Measurements from ENCODE around the gene CASP1. TPM values are rescaled to one million over a fixed set of nuclear protein-coding genes. Genes with fewer than 3 reads are reported as not detected.

Gene CASP1
- total RNA-seq, 1 donor from 2014 or later: 1.9 TPM

DNA sequence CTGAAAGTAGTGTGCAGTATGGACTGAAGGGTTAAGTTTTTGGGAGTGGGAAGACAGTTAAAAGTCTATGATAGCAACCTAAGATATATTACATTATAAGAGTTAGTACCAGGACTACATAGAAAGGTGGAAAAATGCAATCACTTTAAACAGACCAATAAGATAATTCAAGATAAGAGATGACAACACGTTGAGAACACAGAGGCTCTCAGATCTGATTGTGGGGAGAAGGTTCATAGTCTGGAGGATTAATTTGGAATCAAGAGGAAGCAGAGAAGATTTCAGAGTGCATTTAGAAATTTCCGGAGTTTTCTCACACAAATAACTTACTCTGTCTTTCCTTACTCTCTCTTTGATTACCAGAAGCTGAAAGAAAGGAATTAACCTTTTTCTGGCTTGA is 12.4 kb downstream of the CASP1 start:
- FAIRE-seq (no peak), DNase-seq (ENCODE audit: low read depth) (no peak)
- Histone ChIP-seq H3K79me2 (ENCODE audit: insufficient read depth, low read length) (no peaks in the 10 kb centered on the region), H3K36me3 (ENCODE audit: insufficient read depth, low read length) (no peaks in the 10 kb centered on the region), H3K27ac (ENCODE audit: low read depth, low read length) (no peak overlapping the region), H3K9me3 (ENCODE audit: insufficient read depth, low read depth, low read length) (no peaks in the 10 kb centered on the region), H3K4me3 (ENCODE audit: insufficient read depth, low read depth, low read length) (no peak overlapping the region), H3K9ac (ENCODE audit: low read length) (no peak overlapping the region), H2AFZ (ENCODE audit: low read depth, low read length) (no peak overlapping the region), H3K4me2 (ENCODE audit: low read length) (no peak overlapping the region), H3K4me1 (ENCODE audit: insufficient read depth, low read length) (no peaks in the 10 kb centered on the region), H3K27me3 (ENCODE audit: insufficient read depth, low read length) (no peaks in the 10 kb centered on the region), H4K20me1 (ENCODE audit: insufficient read depth, low read length) (no peaks in the 10 kb centered on the region)
- Mint-ChIP-seq H3K27me3 (ENCODE audit: low read depth, unreplicated experiment) (no peaks in the 10 kb centered on the region), H3K36me3 (ENCODE audit: low read depth, unreplicated experiment) (no peaks in the 10 kb centered on the region), H3K9me3 (ENCODE audit: unreplicated experiment) (peaks cover 1% of the 10 kb centered on the region), H3K27ac (ENCODE audit: unreplicated experiment) (no peak overlapping the region), H3K4me3 (ENCODE audit: unreplicated experiment) (no peak overlapping the region), H3K4me1 (ENCODE audit: low read depth, unreplicated experiment) (no peaks in the 10 kb centered on the region)
- TF ChIP-seq CTCF (IDR thresholded peaks at IDR 0.05; ENCODE audit: insufficient read depth, low read depth, low read length) (no peak), EZH2 (IDR thresholded peaks at IDR 0.05; ENCODE audit: insufficient read depth, low read length) (no peak)

- no peaks in the 10 kb centered on the region for H3K79me2 ChIP-seq (ENCODE audit: insufficient read depth, low read length)
- no peak for FAIRE-seq
- H3K27me3 Mint-ChIP-seq (ENCODE audit: low read depth, unreplicated experiment): no peaks in the 10 kb centered on the region
- H3K4me1 ChIP-seq (ENCODE audit: insufficient read depth, low read length): no peaks in the 10 kb centered on the region
- H4K20me1 ChIP-seq (ENCODE audit: insufficient read depth, low read length): no peaks in the 10 kb centered on the region
- H3K4me1 Mint-ChIP-seq (ENCODE audit: low read depth, unreplicated experiment): peaks cover 3% of the 10 kb centered on the region
- TF ChIP-seq EZH2 (IDR thresholded peaks at IDR 0.05; ENCODE audit: insufficient read depth, low read length): no peak
- TF ChIP-seq CTCF (IDR thresholded peaks at IDR 0.05; ENCODE audit: insufficient read depth, low read depth, low read length): no peak
- H3K36me3 Mint-ChIP-seq (ENCODE audit: low read depth, unreplicated experiment): no peaks in the 10 kb centered on the region
- no peaks in the 10 kb centered on the region for H3K36me3 ChIP-seq (ENCODE audit: insufficient read depth, low read length)
- H2AFZ ChIP-seq (ENCODE audit: low read depth, low read length): no peak overlapping the region
- H3K27me3 ChIP-seq (ENCODE audit: insufficient read depth, low read length): no peaks in the 10 kb centered on the region
- no peak overlapping the region for H3K27ac Mint-ChIP-seq (ENCODE audit: unreplicated experiment)
- H3K4me2 ChIP-seq (ENCODE audit: low read length): no peak overlapping the region
- no peak overlapping the region for H3K4me3 ChIP-seq (ENCODE audit: insufficient read depth, low read depth, low read length)
- H3K9me3 ChIP-seq (ENCODE audit: insufficient read depth, low read depth, low read length): no peaks in the 10 kb centered on the region
- no peaks in the 10 kb centered on the region for H3K9me3 Mint-ChIP-seq (ENCODE audit: unreplicated experiment)
- no peak overlapping the region for H3K9ac ChIP-seq (ENCODE audit: low read length)
- H3K27ac ChIP-seq (ENCODE audit: low read depth, low read length): no peak overlapping the region
- DNase-seq (ENCODE audit: low read depth): no peak
- H3K4me3 Mint-ChIP-seq (ENCODE audit: unreplicated experiment): no peak overlapping the region
Observed at GRCh38 chr11:105007463-105007862, 27.5 kb downstream of the CASP1 start.

DNA sequence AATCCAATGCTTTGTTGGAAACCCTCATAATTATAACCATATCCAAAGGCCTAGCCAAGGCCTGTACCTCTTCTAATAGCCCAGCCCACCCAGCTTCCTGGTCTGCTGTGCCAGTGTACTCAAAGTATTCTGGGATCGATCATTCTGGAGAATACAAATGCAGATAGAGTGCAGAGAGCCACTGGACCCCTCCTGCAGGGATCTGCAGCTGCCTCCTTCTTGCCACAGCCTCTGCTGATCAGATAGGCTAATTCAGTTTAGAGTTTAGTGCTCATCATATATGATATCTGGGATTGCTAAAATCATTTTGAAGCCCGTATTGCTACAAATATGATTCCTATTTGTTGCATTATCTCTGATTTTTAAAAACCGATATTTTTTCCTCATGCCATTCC is 29.5 kb downstream of the CASP1 start:
- H3K27ac ChIP-seq (ENCODE audit: low read depth, low read length): no peak overlapping the region
- H3K27ac Mint-ChIP-seq (ENCODE audit: unreplicated experiment): no peak overlapping the region

More for the DNA sequence above, 29.5 kb downstream of the CASP1 start:
- H3K4me3 Mint-ChIP-seq (ENCODE audit: unreplicated experiment): no peak overlapping the region
- FAIRE-seq (no peak), DNase-seq (ENCODE audit: low read depth) (no peak)
- H3K27me3 ChIP-seq (ENCODE audit: insufficient read depth, low read length): no peaks in the 10 kb centered on the region
- no peaks in the 10 kb centered on the region for H3K79me2 ChIP-seq (ENCODE audit: insufficient read depth, low read length)
- no peaks in the 10 kb centered on the region for H3K4me1 ChIP-seq (ENCODE audit: insufficient read depth, low read length)
- H2AFZ ChIP-seq (ENCODE audit: low read depth, low read length): no peak overlapping the region
- H4K20me1 ChIP-seq (ENCODE audit: insufficient read depth, low read length): no peaks in the 10 kb centered on the region
- no peak overlapping the region for H3K9ac ChIP-seq (ENCODE audit: low read length)
- H3K4me2 ChIP-seq (ENCODE audit: low read length): no peak overlapping the region
- H3K27me3 Mint-ChIP-seq (ENCODE audit: low read depth, unreplicated experiment): no peaks in the 10 kb centered on the region
- H3K4me3 ChIP-seq (ENCODE audit: insufficient read depth, low read depth, low read length): no peak overlapping the region
- H3K9me3 Mint-ChIP-seq (ENCODE audit: unreplicated experiment): no peaks in the 10 kb centered on the region
- H3K9me3 ChIP-seq (ENCODE audit: insufficient read depth, low read depth, low read length): no peaks in the 10 kb centered on the region
- H3K36me3 ChIP-seq (ENCODE audit: insufficient read depth, low read length): no peaks in the 10 kb centered on the region
- peaks cover 3% of the 10 kb centered on the region for H3K4me1 Mint-ChIP-seq (ENCODE audit: low read depth, unreplicated experiment)
- no peaks in the 10 kb centered on the region for H3K36me3 Mint-ChIP-seq (ENCODE audit: low read depth, unreplicated experiment)
- no peak for TF ChIP-seq CTCF (IDR thresholded peaks at IDR 0.05; ENCODE audit: insufficient read depth, low read depth, low read length)
- no peak for TF ChIP-seq EZH2 (IDR thresholded peaks at IDR 0.05; ENCODE audit: insufficient read depth, low read length)
